LNCAP (cell line): Measurements from ENCODE around the gene MYO16.

ENCODE experiments used
- CTCF ChIP-seq: fragments of 450-650 bp; IDR thresholded peaks from 2 replicates; pipeline ENCODE4 v1.5.1; 2017; ENCODE audit warnings: mild to moderate bottlenecking

Gene MYO16

GRCh38 chr13:109146393-109146792 is 517.0 kb downstream of the MYO16 start:
- TF ChIP-seq CTCF, result no peak

DNA sequence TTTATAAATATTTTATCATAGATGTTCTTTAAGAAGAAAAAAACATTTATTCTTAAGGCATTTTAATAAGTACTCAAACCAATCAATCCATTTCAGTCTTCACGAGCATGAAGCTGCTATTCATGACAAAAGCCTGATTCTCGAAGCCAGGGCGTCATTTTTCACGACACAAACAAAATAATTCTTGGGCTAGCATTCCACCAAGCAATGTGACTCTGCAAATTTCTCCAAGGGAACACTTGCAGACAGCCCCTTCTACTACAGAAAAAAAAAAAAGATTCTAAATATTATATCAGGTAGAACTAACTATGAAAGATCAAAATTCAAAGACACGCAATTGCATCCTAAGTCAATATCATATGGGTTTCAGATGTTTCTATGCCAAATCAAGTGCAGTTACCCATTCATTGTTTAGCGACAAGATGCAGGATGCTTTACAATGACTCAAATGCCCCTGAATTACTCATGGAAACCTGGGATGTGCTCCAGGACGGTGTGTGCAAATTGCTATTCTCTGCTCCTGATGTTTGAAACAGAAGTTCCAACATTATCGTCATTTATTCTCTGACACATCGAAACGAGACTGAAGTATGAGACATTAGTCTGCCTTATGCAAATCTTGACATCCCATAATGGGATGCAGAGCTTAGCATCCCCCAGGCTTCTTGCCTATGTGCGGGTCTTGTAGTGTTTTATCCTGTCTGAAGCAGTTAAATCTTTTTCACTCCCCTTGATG is 517.7 kb downstream of the MYO16 start:
- no peak for TF ChIP-seq CTCF

DNA sequence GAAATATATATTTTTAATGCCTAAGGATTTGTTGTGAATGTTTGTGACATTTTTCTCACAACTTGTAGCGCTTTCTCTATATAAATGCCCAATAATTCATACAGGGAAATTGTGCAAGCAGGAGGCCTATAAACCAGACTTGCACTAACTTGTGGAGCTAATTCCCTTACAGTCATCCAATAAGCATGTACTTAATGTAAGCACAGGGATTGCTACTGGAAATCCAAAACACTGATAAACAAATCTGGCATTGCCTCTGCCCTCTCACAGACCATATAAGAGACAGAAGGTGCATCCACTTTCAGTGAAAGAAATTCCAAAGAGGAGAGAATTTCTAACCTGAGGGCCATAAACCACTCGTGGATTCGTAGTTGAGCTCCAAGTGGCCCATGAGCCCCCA is 518.8 kb downstream of the MYO16 start:
- no peak for TF ChIP-seq CTCF

GRCh38 chr13:109150696-109151095 is 521.3 kb downstream of the MYO16 start:
- no peak for TF ChIP-seq CTCF

- TF ChIP-seq CTCF, result no peak
Measured at GRCh38 chr13:109151255-109151654, 521.8 kb downstream of the MYO16 start.

- TF ChIP-seq CTCF, result no peak
Measured at GRCh38 chr13:109151696-109152095, 522.3 kb downstream of the MYO16 start.

DNA sequence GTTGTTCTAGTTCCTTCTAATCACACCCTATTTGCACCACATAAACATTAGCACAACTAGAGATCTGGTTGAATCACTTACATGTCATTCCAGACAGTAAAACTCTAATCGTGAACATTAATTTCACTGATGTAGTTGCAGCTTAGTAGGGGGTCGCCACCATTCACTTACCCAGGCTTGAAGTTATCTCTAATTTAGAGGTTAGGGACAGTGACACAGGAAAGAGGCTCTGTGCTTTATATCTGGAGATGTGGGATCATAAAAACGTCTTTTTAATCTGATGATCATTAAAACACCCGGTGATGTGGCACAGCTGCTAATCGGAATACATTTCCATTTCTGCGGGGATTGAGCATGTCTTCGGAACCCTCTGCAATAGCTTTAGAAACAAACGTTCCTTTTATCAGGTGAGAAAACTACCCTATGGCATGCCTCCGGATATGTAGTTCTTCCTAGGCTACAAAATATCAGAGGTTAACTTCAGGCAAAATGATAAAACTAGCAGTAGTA is 523.0 kb downstream of the MYO16 start:
- no peak for TF ChIP-seq CTCF
